Measurements from ENCODE around the gene STOM. TPM values are rescaled to one million over a fixed set of nuclear protein-coding genes. Genes with fewer than 3 reads are reported as not detected.
"Not testable (repeated sequence)": the region's sequence is repeated elsewhere in the genome, so short reads cannot be mapped to it uniquely, and the experiment has no call there.

The STOM gene
- total RNA-seq, 1 experiment from 2014 or later: 51.8 TPM

GRCh38 chr9:121299467-121300282 is 70.4 kb downstream of the STOM start:
- no peaks in the 10 kb centered on the region for H3K36me3 ChIP-seq (replicated peaks; ENCODE audit: control insufficient read depth, insufficient read depth, low read length)
- H3K27me3 ChIP-seq (ENCODE audit: control insufficient read depth, insufficient read depth, low read length): peaks cover 17% of the 10 kb centered on the region
- peak overlapping the region; percentile 47 for H3K4me3 ChIP-seq (ENCODE audit: insufficient read depth, low read depth, low read length)
- peak; percentile 89 for DNase-seq

GRCh38 chr9:121298689-121299466 is 71.2 kb downstream of the STOM start:
- peak; percentile 89 for DNase-seq
- Histone ChIP-seq H3K36me3 (replicated peaks; ENCODE audit: control insufficient read depth, insufficient read depth, low read length) (no peaks in the 10 kb centered on the region), H3K4me3 (ENCODE audit: insufficient read depth, low read depth, low read length) (peak overlapping the region; percentile 47), H3K27me3 (ENCODE audit: control insufficient read depth, insufficient read depth, low read length) (peaks cover 17% of the 10 kb centered on the region)

- no peak overlapping the region for H3K4me3 ChIP-seq (ENCODE audit: insufficient read depth, low read depth, low read length)
- no peaks in the 10 kb centered on the region for H3K36me3 ChIP-seq (replicated peaks; ENCODE audit: control insufficient read depth, insufficient read depth, low read length)
- DNase-seq: peak; percentile 60
- H3K27me3 ChIP-seq (ENCODE audit: control insufficient read depth, insufficient read depth, low read length): peaks cover 17% of the 10 kb centered on the region
Observed at GRCh38 chr9:121298016-121298538, 72.0 kb downstream of the STOM start.

- Histone ChIP-seq H3K4me3 (ENCODE audit: insufficient read depth, low read depth, low read length) (no peak overlapping the region), H3K27me3 (ENCODE audit: control insufficient read depth, insufficient read depth, low read length) (peaks cover 17% of the 10 kb centered on the region), H3K36me3 (replicated peaks; ENCODE audit: control insufficient read depth, insufficient read depth, low read length) (no peaks in the 10 kb centered on the region)
- no peak for DNase-seq
Observed at GRCh38 chr9:121297389-121297788, 72.7 kb downstream of the STOM start.

GRCh38 chr9:121296213-121297127 is 73.6 kb downstream of the STOM start:
- DNase-seq: no peak
- no peak overlapping the region for H3K4me3 ChIP-seq (ENCODE audit: insufficient read depth, low read depth, low read length)
- no peaks in the 10 kb centered on the region for H3K36me3 ChIP-seq (replicated peaks; ENCODE audit: control insufficient read depth, insufficient read depth, low read length)
- H3K27me3 ChIP-seq (ENCODE audit: control insufficient read depth, insufficient read depth, low read length): peaks cover 18% of the 10 kb centered on the region

GRCh38 chr9:121295662-121296191 is 74.3 kb downstream of the STOM start:
- no peaks in the 10 kb centered on the region for H3K36me3 ChIP-seq (replicated peaks; ENCODE audit: control insufficient read depth, insufficient read depth, low read length)
- no peak for DNase-seq
- H3K27me3 ChIP-seq (ENCODE audit: control insufficient read depth, insufficient read depth, low read length): peaks cover 13% of the 10 kb centered on the region
- no peak overlapping the region for H3K4me3 ChIP-seq (ENCODE audit: insufficient read depth, low read depth, low read length)

- no peak overlapping the region for H3K4me3 ChIP-seq (ENCODE audit: insufficient read depth, low read depth, low read length)
- H3K27me3 ChIP-seq (ENCODE audit: control insufficient read depth, insufficient read depth, low read length): peaks cover 6% of the 10 kb centered on the region
Observed at GRCh38 chr9:121294866-121295661, 75.0 kb downstream of the STOM start.

GRCh38 chr9:121294151-121294743 is 75.8 kb downstream of the STOM start:
- no peak for DNase-seq
- no peak overlapping the region for H3K4me3 ChIP-seq (ENCODE audit: insufficient read depth, low read depth, low read length)
- no peaks in the 10 kb centered on the region for H3K36me3 ChIP-seq (replicated peaks; ENCODE audit: control insufficient read depth, insufficient read depth, low read length)

More at GRCh38 chr9:121294866-121295661, 75.0 kb downstream of the STOM start:
- no peaks in the 10 kb centered on the region for H3K36me3 ChIP-seq (replicated peaks; ENCODE audit: control insufficient read depth, insufficient read depth, low read length)
- no peak for DNase-seq

GRCh38 chr9:121292801-121293241 is 77.2 kb downstream of the STOM start:
- no peak for DNase-seq
- Histone ChIP-seq H3K36me3 (replicated peaks; ENCODE audit: control insufficient read depth, insufficient read depth, low read length) (no peaks in the 10 kb centered on the region), H3K4me3 (ENCODE audit: insufficient read depth, low read depth, low read length) (no peak overlapping the region), H3K27me3 (ENCODE audit: control insufficient read depth, insufficient read depth, low read length) (peaks cover 13% of the 10 kb centered on the region)

More at GRCh38 chr9:121294151-121294743, 75.8 kb downstream of the STOM start:
- H3K27me3 ChIP-seq (ENCODE audit: control insufficient read depth, insufficient read depth, low read length): peaks cover 4% of the 10 kb centered on the region

- Histone ChIP-seq H3K36me3 (replicated peaks; ENCODE audit: control insufficient read depth, insufficient read depth, low read length) (no peaks in the 10 kb centered on the region), H3K27me3 (ENCODE audit: control insufficient read depth, insufficient read depth, low read length) (peaks cover 13% of the 10 kb centered on the region), H3K4me3 (ENCODE audit: insufficient read depth, low read depth, low read length) (no peak overlapping the region)
- no peak for DNase-seq
Observed at GRCh38 chr9:121292051-121292450, 78.0 kb downstream of the STOM start.

GRCh38 chr9:121291536-121291935 is 78.5 kb downstream of the STOM start:
- not testable (repeated sequence) for H3K36me3 ChIP-seq (replicated peaks; ENCODE audit: control insufficient read depth, insufficient read depth, low read length); H3K4me3 ChIP-seq (ENCODE audit: insufficient read depth, low read depth, low read length); DNase-seq

GRCh38 chr9:121289772-121290370 is 80.2 kb downstream of the STOM start:
- H3K36me3 ChIP-seq (replicated peaks; ENCODE audit: control insufficient read depth, insufficient read depth, low read length): no peaks in the 10 kb centered on the region
- DNase-seq: no peak
- H3K27me3 ChIP-seq (ENCODE audit: control insufficient read depth, insufficient read depth, low read length): peaks cover 31% of the 10 kb centered on the region
- no peak overlapping the region for H3K4me3 ChIP-seq (ENCODE audit: insufficient read depth, low read depth, low read length)

More at GRCh38 chr9:121291536-121291935, 78.5 kb downstream of the STOM start:
- peaks cover 14% of the 10 kb centered on the region for H3K27me3 ChIP-seq (ENCODE audit: control insufficient read depth, insufficient read depth, low read length)

Data from H7 (cell line).